ENCODE measurements around the gene LIF. TPM values are rescaled to one million over a fixed set of nuclear protein-coding genes. Genes with fewer than 3 reads are reported as not detected.

The LIF gene
- total RNA-seq, 1 donor from 2014 or later = 0.16 TPM

DNA sequence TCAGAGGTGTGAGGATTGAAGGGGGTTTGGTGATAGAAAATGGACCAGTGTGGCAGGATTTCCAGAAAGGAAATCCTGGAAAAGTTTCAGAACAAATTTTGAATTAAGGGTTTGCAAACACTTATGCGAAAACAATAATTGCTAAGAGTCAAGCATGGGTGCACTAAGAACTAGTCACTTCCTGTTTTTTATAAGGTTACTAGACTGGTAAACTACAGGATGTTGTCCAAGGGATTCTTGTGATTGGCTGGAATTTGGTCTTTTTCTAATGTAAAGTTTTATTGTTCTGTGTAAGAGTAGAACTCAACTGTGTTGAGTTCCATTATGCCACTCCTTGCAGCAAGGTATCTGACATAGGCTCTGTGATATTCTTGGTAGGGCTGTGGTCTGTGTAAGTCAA, 54.1 kb downstream of the LIF start:
- no peaks in the 10 kb centered on the region for H3K36me3 ChIP-seq
- peaks cover 30% of the 10 kb centered on the region for H3K4me1 ChIP-seq
- no peaks in the 10 kb centered on the region for H3K9me3 ChIP-seq (replicated peaks)
- peaks cover 75% of the 10 kb centered on the region for H3K27me3 ChIP-seq (ENCODE audit: low read depth)
- intact Hi-C loops (cut with micrococcal nuclease) = no loop called here
- no peak overlapping the region for H3K27ac ChIP-seq (replicated peaks)
- DNase-seq = no peak
- TF ChIP-seq, protein P1, sequence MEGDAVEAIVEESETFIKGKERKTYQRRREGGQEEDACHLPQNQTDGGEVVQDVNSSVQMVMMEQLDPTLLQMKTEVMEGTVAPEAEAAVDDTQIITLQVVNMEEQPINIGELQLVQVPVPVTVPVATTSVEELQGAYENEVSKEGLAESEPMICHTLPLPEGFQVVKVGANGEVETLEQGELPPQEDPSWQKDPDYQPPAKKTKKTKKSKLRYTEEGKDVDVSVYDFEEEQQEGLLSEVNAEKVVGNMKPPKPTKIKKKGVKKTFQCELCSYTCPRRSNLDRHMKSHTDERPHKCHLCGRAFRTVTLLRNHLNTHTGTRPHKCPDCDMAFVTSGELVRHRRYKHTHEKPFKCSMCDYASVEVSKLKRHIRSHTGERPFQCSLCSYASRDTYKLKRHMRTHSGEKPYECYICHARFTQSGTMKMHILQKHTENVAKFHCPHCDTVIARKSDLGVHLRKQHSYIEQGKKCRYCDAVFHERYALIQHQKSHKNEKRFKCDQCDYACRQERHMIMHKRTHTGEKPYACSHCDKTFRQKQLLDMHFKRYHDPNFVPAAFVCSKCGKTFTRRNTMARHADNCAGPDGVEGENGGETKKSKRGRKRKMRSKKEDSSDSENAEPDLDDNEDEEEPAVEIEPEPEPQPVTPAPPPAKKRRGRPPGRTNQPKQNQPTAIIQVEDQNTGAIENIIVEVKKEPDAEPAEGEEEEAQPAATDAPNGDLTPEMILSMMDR (IDR thresholded peaks at IDR 0.05; ENCODE audit: borderline replicate concordance) = no peak
- H3K4me3 ChIP-seq = no peak overlapping the region

DNA sequence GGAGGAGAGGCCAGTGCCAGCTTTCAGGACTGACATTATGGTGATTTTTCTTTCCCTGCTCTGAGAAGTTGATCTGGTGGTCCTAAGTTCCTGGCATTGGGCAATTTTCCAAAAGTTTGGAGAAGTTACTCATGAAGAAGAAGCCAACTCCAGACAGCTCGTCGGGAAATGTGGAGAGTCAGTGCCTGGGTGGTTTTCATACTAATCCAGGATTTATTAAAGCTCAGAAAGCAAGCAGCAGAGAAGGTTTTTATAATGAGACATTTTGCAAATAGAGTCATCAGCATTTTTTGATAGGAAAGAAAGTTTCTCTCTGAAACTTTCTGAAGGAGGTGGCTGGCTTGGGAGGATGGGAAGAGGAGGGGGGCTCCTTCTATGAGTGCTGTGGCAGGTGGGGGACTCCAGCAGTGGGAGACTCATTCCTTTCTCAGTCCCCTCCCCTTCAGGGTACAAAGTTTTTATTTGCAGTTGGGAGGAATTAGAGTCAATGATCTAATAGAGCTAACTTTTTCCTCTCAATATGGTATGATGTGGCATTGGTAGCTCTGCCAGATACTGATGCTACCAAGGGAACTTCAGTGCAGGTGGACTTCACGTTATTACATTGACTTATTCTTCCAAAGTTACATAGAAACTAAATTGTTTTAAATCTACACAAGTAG, 55.4 kb downstream of the LIF start:
- H3K27ac ChIP-seq (replicated peaks) = no peak overlapping the region

DNA sequence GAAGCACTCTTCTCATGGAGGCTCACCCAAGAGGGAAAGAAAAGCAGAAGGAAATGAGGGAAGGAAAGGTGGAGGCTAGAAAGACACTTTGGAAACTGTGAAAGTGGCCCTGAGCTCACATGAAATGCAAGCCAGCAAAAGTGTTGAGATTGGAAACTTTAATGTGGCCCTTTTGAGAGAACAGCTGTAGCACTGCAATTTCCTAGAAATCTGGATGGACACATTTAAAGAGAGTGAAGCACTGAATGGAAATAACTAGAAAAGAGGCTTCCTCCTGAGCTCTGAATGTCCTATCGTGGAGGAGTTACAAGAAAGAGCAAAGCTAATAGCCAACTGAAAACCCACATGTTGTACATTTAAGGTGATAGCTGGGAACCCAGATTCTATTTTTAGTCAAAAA, 56.0 kb downstream of the LIF start:
- H3K4me3 ChIP-seq = no peak overlapping the region
- DNase-seq = no peak
- no peaks in the 10 kb centered on the region for H3K36me3 ChIP-seq
- intact Hi-C loops (cut with micrococcal nuclease) = no loop called here
- no peaks in the 10 kb centered on the region for H3K9me3 ChIP-seq (replicated peaks)
- H3K4me1 ChIP-seq = peaks cover 11% of the 10 kb centered on the region
- TF ChIP-seq, protein P1 (IDR thresholded peaks at IDR 0.05; ENCODE audit: borderline replicate concordance) = no peak
- H3K27ac ChIP-seq (replicated peaks) = no peak overlapping the region
- H3K27me3 ChIP-seq (ENCODE audit: low read depth) = peaks cover 85% of the 10 kb centered on the region

More for the DNA sequence above, 55.4 kb downstream of the LIF start:
- Histone ChIP-seq H3K4me3 (no peak overlapping the region), H3K4me1 (peaks cover 17% of the 10 kb centered on the region), H3K9me3 (replicated peaks) (no peaks in the 10 kb centered on the region), H3K36me3 (no peaks in the 10 kb centered on the region), H3K27me3 (ENCODE audit: low read depth) (peaks cover 85% of the 10 kb centered on the region)
- DNase-seq = no peak
- TF ChIP-seq, protein P1 (IDR thresholded peaks at IDR 0.05; ENCODE audit: borderline replicate concordance) = no peak
- intact Hi-C loops (cut with micrococcal nuclease) = no loop called here

Other genes starting within 250 kb of the LIF start
- not detected for gene HORMAD2, start 166.3 kb downstream of the LIF start, total RNA-seq
- gene OSM, start 20.1 kb upstream of the LIF start, total RNA-seq = not detected
- 6.5 TPM for gene CASTOR1, start 42.7 kb upstream of the LIF start, total RNA-seq
- 5.8 TPM for gene TBC1D10A, start 80.2 kb upstream of the LIF start, total RNA-seq
- gene SF3A1, start 110.1 kb upstream of the LIF start, total RNA-seq = 89.2 TPM
- gene CCDC157, start 110.2 kb upstream of the LIF start, total RNA-seq = 0.58 TPM
- 4.9 TPM for gene RNF215, start 140.7 kb upstream of the LIF start, total RNA-seq
- gene SEC14L2, start 150.3 kb upstream of the LIF start, total RNA-seq = 1.2 TPM
- 19.7 TPM for gene MTFP1, start 179.0 kb upstream of the LIF start, total RNA-seq
- not detected for gene SEC14L3, start 225.3 kb upstream of the LIF start, total RNA-seq